Transverse colon (tissue), 4 donors: ENCODE data around the gene EGF. TPM values are rescaled to one million over a fixed set of nuclear protein-coding genes. Genes with fewer than 3 reads are reported as not detected.

Experiments used
- DNase-seq: peaks from one replicate; pipeline ENCODE4 v3.0.0-alpha.2; 2019
- H3K27ac ChIP-seq, 4 donors: fragments of 200-600 bp; sonication (generic); 2 replicates each; pipeline ENCODE4 v1.5.1; 2016 to 2018; ENCODE audit warnings: inconsistent platforms in 4 of 4
- H3K27me3 ChIP-seq: fragments of 200-600 bp; sonication (generic); 2 replicates; pipeline ENCODE4 v1.5.1; 2017; ENCODE audit warnings: inconsistent platforms
- H3K36me3 ChIP-seq, 4 donors: fragments of 200-600 bp; sonication (generic); 2 replicates each; pipeline ENCODE4 v1.5.1; 2017 to 2019; ENCODE audit warnings: inconsistent platforms in 4 of 4
- H3K4me1 ChIP-seq, 4 donors: fragments of 200-600 bp; sonication (generic); 2 replicates each; pipeline ENCODE4 v1.5.1; 2017 to 2020; ENCODE audit warnings: inconsistent platforms in 4 of 4
- H3K4me3 ChIP-seq, 4 donors: fragments of 200-600 bp; sonication (generic); 1 replicate in 1 of 4; 2 replicates in 3 of 4; pipeline versions ENCODE4 v1.5.1 to v1.6.1; 2017 to 2019; ENCODE audit warnings: inconsistent platforms in 4 of 4
- H3K9me3 ChIP-seq, 2 donors: fragments of 200-600 bp; sonication (generic); 2 replicates each; pipeline ENCODE4 v1.5.1; 2017 to 2019; ENCODE audit warnings: inconsistent platforms in 2 of 2
- CTCF ChIP-seq, 5 experiments: fragments of 200-600 bp in 3 of 5; fragments of 450-650 bp in 2 of 5; sonication (generic) in 3 of 5; IDR thresholded peaks; 1 replicate in 2 of 5; 2 replicates in 3 of 5; pipeline ENCODE4 v1.5.1; 2016 to 2017; ENCODE audit warnings: antibody characterized with exemption in 5 of 5, inconsistent platforms in 3 of 5, mild to moderate bottlenecking in 2 of 5, moderate library complexity in 1 of 5
- EP300 ChIP-seq: sonication (generic); formaldehyde crosslinking; IDR thresholded peaks from one replicate; pipeline ENCODE4 v1.6.1; 2017; ENCODE audit warnings: antibody characterized with exemption, low read depth
- POLR2A ChIP-seq: fragments of 450-650 bp; IDR thresholded peaks from one replicate; pipeline ENCODE4 v1.6.1; 2016; ENCODE audit warnings: antibody characterized with exemption, mild to moderate bottlenecking, moderate library complexity
- POLR2AphosphoS5 ChIP-seq, 3 donors: sonication (generic); formaldehyde crosslinking; IDR thresholded peaks; one replicate each; pipeline ENCODE4 v1.6.1; 2016; ENCODE audit warnings: antibody characterized with exemption in 3 of 3
- WGBS, 2 donors: methylation state at CpG; one replicate each; pipeline ENCODE4 v1.1.5; 2018; ENCODE audit warnings: low coverage in 1 of 2; 5-methylcytosine and 5-hydroxymethylcytosine counted together
- in situ Hi-C, 4 donors: fragments of 200-750 bp; cut with MboI; loops; one replicate each; pipeline versions ENCODE4 v1.15.0 to v1.15.1; 2017; ENCODE audit warnings: low sequenced_read_pairs in 3 of 4, low pct_ligation_motif_present in 1 of 4, low pct_unique_long_range_greater_than_20kb in 1 of 4
- intact Hi-C: fragments of 100-400 bp; cut with DNase I; formaldehyde crosslinking; loops from one replicate; pipeline ENCODE4 v1.15.1; 2023; ENCODE audit warnings: low total_unique reads
- total RNA-seq, 4 donors: library from RNA; depleted of rRNA; stranded (reverse); fragments of >200 nt; gene quantifications; one replicate each; pipeline ENCODE4 v1.1.0, GENCODE V29; 2016

EGF gene
- total RNA-seq, 4 donors from 2014 or later = 0.79 to 3.1 (median 1.1) TPM

DNA sequence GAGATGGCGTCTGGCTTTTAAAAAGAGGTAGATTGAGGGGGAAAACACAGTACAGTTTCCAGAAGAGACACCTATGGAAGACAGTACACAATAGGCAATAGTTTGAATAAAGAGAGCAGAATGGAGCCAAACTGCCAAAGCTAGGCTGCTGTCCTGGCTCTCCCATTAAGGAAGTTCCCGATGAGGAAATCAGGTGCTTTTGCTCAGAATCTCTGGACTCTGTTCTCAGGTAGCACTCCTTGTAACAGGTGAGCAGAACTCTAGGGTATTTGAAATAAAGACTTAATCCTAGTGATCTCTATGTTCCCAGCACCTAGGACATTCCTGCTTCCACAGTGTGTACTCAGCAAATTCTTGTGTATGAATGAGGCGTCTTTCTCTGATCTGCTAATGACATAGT, 1.6 kb downstream of the EGF start:
- 58 to 73% methylated on average over 2 to 3 of the region's 3 CpGs for WGBS, 2 donors
- H3K9me3 ChIP-seq = no peaks in the 10 kb centered on the region
- H3K27ac ChIP-seq = peak overlapping the region in 1 of 4 donors; percentile 23
- no peak for DNase-seq
- H3K27me3 ChIP-seq = no peaks in the 10 kb centered on the region
- peaks cover 0 to 5% (median 2%) of the 10 kb centered on the region in 4 donors for H3K4me1 ChIP-seq
- H3K36me3 ChIP-seq = no peaks in the 10 kb centered on the region
- intact Hi-C loops (no loop called here), in situ Hi-C loops (no loop called here)
- TF ChIP-seq EP300 = no peak
- no peak for TF ChIP-seq POLR2AphosphoS5 (IDR thresholded peaks at IDR 0.05)
- TF ChIP-seq CTCF (IDR thresholded peaks at IDR 0.05) = no peak
- TF ChIP-seq POLR2A = no peak
- H3K4me3 ChIP-seq = peak overlapping the region in 1 of 4 donors; percentile 2

DNA sequence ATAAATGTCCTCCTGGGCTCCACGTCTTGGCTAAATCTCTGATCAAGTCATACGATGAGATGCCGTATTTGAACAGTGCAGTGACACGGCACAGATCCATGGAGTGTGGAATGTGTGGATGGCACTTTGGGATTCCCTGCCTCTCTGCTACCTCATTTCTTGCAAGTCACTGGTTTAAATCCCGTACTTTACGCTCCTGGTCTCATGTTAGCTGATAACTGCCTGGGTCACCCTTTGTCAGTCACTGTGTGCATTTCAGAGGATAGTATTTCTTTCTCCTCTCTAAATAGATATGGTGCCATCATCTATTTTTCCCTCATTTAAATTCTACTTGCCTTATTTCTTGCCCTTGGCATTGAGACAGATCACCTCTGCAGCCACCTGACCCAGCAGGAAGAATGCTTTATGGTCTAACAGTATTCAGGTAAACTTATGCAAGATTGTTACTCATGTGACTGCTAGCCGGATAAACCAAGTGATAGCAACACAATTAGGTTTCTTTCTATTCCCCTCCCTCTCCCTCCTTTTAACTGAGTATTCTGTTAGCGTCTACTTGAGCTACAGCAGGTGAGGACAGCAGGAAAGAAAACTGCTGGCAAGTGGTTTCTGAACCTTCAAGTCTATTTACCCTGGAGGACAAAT, 2.8 kb downstream of the EGF start:
- H3K27me3 ChIP-seq = no peaks in the 10 kb centered on the region
- TF ChIP-seq POLR2AphosphoS5 (IDR thresholded peaks at IDR 0.05) = no peak
- no peak for TF ChIP-seq CTCF (IDR thresholded peaks at IDR 0.05)
- H3K27ac ChIP-seq = no peak overlapping the region
- H3K4me3 ChIP-seq = no peak overlapping the region
- intact Hi-C loops = no loop called here
- DNase-seq = no peak
- in situ Hi-C loops = no loop called here
- H3K4me1 ChIP-seq = peaks cover 0 to 5% (median 2%) of the 10 kb centered on the region in 4 donors
- H3K36me3 ChIP-seq = no peaks in the 10 kb centered on the region
- 15 to 75% methylated on average over 2 to 8 of the region's 8 CpGs for WGBS, 2 donors
- H3K9me3 ChIP-seq = no peaks in the 10 kb centered on the region

GRCh38 chr4:109916027-109916409, 3.3 kb downstream of the EGF start:
- no peak overlapping the region for H3K4me3 ChIP-seq
- no peak overlapping the region for H3K27ac ChIP-seq

GRCh38 chr4:109921384-109921808, 8.7 kb downstream of the EGF start:
- TF ChIP-seq EP300 (no peak), CTCF (IDR thresholded peaks at IDR 0.05) (no peak), POLR2A (no peak), POLR2AphosphoS5 (IDR thresholded peaks at IDR 0.05) (no peak)
- intact Hi-C loops (no loop called here), in situ Hi-C loops (no loop called here)
- H3K9me3 ChIP-seq = no peaks in the 10 kb centered on the region
- WGBS, 2 donors = 17 to 46% methylated on average over 1 of the region's 1 CpG
- no peaks in the 10 kb centered on the region for H3K27me3 ChIP-seq
- no peak overlapping the region for H3K27ac ChIP-seq
- H3K36me3 ChIP-seq = no peaks in the 10 kb centered on the region
- H3K4me3 ChIP-seq = no peak overlapping the region
- H3K4me1 ChIP-seq = no peaks in the 10 kb centered on the region
- DNase-seq = no peak

More at GRCh38 chr4:109916027-109916409, 3.3 kb downstream of the EGF start:
- Histone ChIP-seq H3K4me1 (peaks cover 0 to 5% (median 2%) of the 10 kb centered on the region in 4 donors), H3K9me3 (no peaks in the 10 kb centered on the region), H3K27me3 (no peaks in the 10 kb centered on the region), H3K36me3 (no peaks in the 10 kb centered on the region)
- 27 to 34% methylated on average over 4 of the region's 4 CpGs for WGBS, 2 donors
- DNase-seq = no peak
- intact Hi-C loops (no loop called here), in situ Hi-C loops (no loop called here)
- TF ChIP-seq POLR2AphosphoS5 (IDR thresholded peaks at IDR 0.05) (no peak), POLR2A (no peak)

DNA sequence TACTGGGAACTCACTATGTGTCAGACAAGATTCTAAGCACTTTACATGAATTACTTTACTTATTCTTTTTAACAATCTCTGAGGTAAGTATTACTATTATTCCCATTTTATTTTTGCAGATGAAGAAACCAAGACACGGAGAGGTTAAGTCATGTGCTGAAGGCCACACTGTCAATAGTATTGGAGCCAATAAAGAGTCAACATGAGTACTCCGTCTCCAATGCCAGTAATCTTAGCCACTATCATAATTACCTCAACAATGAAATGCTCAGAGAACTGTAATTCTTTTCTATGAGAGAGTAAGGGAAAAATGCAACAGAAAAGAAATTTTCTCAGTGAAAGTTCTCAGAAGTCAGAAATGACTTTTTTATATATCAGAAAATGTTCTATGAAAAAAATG, 12.7 kb downstream of the EGF start:
- Histone ChIP-seq H3K9me3 (no peaks in the 10 kb centered on the region), H3K4me1 (no peaks in the 10 kb centered on the region), H3K4me3 (no peak overlapping the region), H3K27me3 (no peaks in the 10 kb centered on the region), H3K36me3 (no peaks in the 10 kb centered on the region), H3K27ac (no peak overlapping the region)
- no peak for DNase-seq
- intact Hi-C loops (no loop called here), in situ Hi-C loops (no loop called here)
- 75 to 89% methylated on average over 2 of the region's 2 CpGs for WGBS, 2 donors
- no peak for TF ChIP-seq CTCF (IDR thresholded peaks at IDR 0.05)
- no peak for TF ChIP-seq POLR2AphosphoS5 (IDR thresholded peaks at IDR 0.05)
- no peak for TF ChIP-seq EP300
- no peak for TF ChIP-seq POLR2A
